HG03066 (cell line): ENCODE measurements around the gene DMD.
"Not testable (repeated sequence)": the region's sequence is repeated elsewhere in the genome, so short reads cannot be mapped to it uniquely, and the experiment has no call there.

Source experiments
- ATAC-seq: cut with Tn5 transposase; IDR thresholded peaks from one replicate; pipeline ENCODE4 v1.9.1; 2021; ENCODE audit warnings: low read depth; ENCODE audit not compliant: unreplicated experiment

DMD gene

DNA sequence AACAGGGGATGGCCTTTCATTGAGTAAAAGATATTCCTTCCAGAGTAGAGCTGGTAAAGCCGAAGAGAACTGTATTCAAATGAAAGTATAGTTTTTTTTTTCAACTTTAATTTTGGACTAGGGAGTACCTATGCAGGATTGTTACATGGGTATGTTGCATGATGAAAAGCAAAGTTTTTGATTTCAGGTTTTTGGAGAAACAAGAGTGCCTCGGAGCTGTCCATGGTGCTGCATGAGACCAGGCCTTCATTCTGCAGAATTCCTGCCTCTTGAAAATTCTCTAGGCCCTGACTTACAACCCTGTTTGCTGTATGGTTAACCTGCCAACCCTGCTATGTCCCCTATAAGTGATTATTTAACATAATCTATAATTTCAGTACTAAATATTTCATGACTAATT is 1073.8 kb downstream of the DMD start:
- ATAC-seq = no peak

DNA sequence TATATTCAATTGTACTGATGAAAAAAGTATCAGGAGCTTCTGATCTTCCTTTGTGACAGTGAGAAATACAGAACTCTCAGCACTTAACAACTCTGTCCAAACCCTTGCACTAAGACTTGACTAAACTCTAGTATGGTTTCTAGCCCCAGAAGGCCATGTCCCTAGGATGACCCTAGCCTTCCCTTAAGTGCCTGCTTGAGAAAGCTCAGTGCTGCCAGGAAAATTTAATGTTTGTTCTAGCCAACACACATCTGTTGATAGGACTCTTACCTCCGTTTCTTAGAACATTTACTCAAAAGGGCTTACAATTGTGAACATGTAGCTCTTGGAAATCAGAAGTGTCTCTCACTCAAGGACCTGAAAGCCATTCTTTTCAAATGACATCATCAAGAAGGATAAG is 1084.4 kb downstream of the DMD start:
- ATAC-seq = no peak

DNA sequence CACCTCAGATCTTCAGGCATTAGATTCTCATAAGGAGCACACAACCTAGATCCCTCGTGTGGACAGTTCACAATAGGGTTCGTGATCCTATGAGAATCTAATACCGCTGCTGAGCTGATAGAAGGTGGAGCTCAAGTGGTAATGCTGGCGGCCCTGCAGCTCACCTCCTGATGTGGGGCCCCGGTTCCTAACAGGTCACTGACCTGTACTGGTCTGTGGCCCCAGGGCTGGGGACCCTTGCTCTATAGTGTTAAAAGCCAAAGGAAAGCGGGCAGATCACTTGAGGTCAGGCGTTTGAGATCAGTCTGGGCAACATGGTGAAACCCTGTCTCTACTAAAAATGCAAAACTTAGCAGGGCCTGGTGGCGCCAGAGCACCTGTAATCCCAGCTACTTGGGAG is 1092.5 kb downstream of the DMD start:
- ATAC-seq = no peak

DNA sequence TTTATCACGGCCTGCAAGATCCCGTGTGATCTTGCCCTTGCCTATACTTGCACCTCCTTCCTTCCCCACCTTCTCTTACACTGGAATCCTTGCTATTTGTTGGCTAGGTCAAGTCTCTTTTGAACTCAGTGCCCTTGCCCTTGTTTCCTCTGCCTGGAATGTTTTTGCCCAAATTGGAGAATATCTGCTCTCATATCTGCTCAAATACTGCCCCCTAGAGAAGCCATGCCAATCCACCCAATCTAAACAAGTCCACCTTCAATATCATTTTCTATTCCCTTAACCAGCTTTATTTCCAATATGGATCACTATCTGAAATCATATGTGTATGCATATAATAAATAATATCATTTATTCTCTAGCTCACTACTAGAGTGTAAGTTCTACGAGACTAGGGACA is 1095.3 kb downstream of the DMD start:
- ATAC-seq = no peak

DNA sequence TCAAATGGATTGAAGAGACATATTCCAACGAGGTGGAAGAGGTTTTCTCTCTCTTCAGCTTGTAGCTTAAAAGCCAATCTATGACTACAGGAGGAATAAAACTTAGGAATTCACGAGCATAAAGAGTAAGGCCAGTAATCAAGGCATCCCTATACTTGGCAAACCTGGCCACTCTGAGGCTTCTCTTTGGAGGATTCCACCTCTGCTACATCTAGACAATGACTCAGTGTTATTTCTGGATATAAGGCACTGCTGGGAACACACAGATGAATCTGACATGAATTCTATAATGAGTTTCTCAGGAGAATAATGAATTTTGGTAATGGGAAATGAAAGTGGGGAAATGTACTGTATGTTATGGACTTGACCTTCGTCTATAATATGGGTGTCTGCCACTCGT is 1123.7 kb downstream of the DMD start:
- ATAC-seq = no peak

DNA sequence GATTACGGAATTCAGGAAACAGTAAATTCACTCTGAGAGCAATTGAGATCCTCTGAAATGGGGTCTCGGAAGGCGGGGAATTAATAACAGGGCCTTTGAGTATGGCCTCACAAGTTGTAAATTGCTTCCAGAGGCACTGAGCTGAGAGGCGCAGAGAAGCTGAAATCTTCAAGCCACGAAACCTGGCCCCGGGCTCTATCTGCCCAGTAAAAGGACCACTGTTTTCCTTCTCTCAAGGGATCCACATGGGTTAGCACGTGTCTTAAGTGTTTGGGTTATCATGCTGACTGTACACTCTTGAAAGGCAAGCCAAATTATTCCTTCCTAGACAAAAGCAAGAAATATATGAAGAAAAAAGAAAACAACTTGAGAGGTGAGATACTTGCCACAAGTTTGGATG is 1126.6 kb downstream of the DMD start:
- ATAC-seq = no peak

DNA sequence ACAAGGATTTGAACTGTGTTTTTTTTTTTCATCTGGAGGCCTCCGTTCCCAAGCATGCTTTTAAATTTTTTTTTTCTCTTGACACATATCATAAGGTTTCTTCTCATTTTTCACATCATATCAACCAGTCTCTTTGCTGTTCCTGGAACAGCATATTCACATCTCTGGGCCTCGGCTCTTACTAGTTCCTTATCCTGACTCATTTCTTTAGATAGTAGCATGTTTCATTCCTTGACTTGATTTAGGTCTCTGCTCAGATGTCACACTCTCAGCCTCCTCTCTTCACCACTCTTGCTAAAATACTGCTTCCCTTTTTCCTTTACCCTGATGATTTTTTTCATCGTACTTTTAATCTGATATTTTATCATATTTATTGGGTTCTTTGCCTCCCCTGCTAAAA is 1163.1 kb downstream of the DMD start:
- no peak for ATAC-seq

DNA sequence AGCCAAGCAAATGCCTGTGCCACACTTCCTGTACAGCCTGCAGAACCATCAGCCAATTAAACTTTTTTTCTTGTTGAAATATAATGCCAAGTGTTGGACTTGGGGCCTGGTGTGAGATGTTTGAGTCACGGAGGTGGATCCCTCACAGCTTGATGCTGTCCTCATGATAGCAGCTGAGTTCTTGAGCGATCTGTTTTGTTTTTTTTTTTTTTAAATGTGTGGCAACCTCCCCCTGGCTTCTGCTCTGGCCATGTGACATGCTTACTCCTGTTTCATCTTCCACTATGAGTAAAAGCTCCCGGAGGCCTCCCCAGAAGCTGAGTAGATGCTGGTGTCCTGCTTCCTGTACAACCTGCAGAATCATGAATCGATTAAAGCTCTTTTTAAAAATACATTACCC is 1166.2 kb downstream of the DMD start:
- no peak for ATAC-seq

DNA sequence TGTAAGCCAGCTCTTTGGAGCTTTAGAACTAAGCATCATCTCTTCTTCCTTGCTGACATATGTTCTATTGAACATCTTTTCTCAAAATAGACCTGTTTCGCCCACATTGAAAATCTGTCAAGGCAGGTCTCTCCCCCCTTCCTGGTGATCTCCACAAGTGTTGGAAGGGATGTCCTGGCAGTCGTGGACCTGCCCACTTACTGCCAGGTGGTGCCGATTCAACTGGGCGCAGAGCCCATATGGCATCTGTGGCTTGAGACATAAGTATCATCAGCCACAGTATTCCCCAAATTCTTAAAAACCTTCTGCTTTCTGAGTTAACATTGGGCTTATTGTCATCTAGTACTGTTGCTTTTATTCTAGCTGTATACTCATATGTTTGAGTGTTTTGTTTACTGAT is 1170.2 kb downstream of the DMD start:
- no peak for ATAC-seq

DNA sequence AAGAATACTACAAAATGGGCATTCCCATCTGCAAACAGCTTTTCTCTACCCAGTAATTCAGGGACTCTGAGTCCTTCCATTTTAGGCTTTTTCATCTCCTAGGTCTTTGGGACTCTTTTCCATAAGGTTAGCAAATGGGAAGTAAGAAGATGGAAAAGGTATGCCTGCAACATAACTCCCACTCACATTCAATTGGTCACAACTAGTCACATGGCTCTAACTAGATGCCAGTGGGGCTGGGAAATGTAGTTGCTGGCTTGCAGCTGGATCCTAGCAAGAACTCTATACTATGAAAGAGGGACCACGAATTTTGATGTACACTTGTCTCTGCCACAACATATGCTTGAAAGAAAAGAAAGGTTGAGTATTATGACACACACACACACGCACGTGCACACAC is 1184.6 kb downstream of the DMD start:
- ATAC-seq = no peak

DNA sequence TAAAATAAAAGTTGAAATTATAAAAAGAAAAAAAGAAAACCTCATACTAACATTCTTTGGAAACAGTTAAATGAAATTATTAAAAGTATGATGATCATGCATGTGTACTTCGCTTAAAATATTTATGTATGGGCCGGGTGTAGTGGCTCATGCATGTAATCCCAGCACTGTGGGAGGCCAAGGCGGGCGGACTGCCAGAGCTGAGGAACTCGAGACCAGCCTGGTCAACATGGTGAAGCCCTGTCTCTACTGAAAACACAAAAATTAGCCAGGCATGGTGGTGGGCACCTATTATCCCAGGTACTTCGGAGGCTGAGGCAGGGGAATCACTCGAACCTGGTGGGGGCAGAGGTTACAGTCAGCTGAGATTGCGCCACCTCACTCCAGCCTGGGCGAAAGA is 1187.3 kb downstream of the DMD start:
- no peak for ATAC-seq

DNA sequence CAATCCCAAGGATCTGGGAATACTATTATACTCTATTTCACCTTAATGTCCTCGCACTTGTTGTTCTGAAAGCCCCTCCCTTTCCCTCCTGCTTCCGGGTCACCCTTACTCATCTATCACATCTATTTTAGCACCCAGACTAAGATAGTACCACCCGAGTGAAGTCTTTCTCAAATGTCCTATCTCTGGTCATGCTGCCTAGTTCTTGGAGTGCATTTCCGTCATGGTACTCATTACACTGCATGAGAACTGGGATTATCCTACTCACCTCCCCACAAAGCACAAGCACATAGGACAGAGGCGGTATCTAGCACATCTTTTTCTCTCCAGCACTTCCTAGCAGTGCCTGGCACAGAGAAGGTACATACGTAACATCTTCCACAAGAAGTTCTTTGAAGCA is 1195.2 kb downstream of the DMD start:
- no peak for ATAC-seq

DNA sequence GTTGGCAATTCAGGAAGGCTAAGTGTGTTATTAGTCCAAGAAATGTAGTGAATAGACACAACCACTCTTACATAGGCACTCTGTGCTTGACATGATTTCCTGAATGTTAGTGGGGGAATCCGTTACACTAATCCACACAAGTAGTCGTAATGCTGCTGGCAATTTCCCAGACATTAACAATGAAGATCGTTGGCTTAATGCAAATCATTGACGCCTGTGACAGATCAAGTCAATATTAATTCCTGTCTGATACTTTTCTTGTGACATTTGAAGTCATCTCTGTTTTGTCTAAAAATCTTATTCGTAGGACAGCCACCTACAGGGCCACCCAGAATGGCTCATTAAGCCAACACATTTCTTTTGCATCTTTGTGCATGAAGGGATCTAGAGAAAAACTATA is 1200.4 kb downstream of the DMD start:
- ATAC-seq = no peak

DNA sequence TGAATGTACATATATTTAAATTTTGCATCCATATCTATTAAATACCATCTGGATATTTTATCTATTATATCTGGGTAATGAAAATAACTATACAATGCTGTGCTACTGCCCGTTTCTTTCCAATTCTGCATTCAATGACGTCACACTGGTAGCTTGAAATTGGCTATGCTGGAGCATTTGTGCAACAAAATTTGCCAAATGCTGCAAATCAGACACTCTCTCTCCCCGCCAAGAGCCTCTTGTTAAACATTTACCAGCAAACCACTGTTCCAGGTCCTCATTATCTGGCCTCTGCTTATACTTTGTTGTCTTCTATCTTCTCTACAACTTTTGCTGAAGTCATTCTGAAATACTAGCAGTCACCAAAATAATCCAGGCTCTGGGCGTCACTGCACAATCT is 1201.1 kb downstream of the DMD start:
- no peak for ATAC-seq

DNA sequence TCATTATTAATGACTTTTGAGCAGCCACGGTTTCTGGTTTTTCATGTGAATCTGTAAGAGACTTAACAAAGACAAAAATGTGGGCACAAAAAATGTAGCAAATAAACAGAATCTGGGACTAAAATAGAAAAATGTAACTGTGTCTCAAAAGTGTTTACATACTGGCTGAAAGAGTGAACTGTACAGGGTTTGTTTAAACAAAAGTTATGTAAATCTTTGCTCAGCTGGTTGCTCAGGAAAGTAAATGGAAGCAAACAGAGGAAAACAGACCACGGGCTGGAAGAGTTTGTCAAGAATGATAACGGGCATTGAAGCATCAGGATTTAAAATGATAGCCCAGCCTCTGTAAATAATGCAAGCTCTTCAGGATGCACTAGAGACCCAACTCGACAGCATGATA is 1217.7 kb downstream of the DMD start:
- no peak for ATAC-seq

DNA sequence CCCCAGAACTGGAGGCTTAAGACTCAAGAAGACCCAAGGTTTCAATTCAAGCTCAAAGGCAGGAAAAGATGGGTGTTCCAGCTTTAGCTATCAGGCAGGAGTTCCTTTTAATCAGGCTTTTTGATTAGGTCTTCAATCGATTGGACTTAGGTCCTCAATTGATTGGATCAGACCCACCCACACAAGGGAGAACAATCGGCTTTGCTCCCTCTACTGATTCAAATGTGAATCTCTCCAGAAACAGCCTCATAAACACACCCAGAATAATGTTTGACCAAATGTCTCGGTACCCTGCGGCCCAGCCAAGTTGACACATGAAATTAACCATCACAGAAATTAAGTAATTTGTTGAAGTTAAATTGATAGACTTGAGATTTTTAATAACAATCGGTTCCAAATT is 1222.4 kb downstream of the DMD start:
- ATAC-seq = no peak

DNA sequence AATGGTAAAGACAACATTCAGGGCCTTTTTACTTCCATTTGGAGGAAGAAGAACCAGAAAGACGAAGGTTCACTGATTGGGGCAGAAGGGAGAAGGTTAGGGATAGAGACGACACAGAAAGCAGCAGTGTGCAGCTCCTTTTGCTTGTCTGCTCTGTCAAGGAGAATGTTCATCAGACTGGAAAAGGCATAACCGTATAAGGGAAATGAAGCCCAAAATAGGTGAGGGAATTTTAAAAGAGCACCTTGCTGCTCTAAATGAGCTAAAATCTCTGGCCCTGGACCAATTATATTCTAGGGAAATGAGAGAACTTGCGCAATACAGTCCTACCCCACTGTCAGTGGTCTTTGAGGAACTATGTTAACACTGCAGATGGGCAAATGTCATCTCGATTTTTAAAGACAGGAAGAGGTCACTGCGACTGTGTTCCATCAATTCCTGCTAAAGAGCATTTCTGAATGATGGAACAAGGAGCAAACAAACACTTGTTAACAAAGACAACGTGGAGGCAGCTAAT is 1229.7 kb downstream of the DMD start:
- ATAC-seq = no peak

DNA sequence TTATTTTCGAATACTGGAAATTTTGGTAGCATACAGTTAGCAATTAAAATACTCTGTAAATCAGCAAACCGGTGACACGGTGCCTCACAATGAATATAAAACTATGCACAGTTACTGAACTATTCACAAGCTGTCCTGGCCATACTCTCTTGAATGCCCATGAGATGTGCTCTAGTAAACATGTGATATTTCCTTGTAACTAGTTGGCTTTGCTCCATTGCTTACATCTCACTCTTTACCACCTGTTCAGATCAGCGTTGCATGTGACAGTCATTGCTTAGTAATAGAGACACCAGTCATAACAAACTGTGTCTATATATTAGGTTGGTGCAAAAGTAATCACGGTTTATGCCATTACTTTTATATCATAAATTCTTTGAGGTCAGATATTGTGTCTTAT is 1241.6 kb downstream of the DMD start:
- ATAC-seq = no peak

DNA sequence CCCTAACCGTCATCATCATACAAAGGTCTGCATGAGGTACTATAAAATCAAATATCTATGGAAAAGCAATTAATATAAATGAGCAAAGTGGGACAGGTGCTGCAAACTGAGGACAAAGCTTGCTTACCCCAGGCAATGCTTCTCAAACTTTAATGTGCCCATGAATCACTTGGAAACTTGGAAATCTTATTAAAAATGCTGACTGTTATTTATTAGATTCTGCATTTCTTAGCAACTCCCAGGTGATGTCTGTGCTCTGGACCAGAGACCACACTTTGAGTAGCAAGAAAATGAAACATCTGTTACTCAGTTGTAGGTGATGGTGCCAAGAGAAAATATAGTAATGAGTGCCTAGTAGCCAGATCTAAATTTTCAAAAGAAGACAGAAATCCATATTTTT is 1249.1 kb downstream of the DMD start:
- ATAC-seq = no peak

DNA sequence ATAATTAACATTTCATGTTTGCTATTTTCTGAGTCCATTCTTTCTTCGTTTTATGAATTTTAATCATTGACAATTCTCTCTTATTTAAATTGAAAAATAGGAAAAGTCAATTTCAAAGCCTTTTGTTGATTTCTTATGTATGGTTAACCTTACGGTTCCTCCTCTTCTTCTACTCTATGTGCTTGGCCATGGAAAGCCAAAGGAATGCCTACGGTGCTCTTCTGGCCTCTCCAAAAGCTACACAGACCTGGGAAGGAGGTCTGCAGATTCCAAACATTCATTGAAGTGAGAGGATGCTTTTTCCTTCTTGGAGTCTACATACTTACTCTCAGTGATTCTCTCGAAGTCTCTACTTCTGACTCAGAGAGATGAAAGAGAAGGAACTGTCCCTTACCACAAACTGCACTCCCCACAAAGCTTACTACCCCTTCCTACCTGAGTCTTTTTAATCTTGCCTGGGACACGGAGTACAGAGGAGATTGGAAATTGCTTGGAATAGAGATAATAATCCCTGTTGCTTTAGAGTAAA is 1276.4 kb downstream of the DMD start:
- no peak for ATAC-seq

DNA sequence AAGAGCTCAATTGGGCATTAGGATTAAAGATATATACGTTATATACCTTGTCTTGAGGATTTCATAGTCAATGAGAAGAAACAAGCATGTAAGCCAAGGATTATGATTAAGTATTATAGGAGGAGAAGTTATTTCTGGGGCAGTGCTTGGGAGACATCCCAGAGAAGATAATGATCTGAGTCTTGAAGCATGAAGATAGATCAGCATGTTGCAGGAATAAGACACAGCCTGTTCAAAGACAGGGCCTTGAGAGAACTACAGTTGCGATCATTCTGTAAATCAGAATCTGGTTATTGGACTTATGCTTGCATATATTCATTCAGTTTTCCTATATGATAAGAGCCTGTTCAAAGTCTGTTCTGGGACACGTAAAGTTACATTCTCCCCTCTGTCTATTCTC is 1277.3 kb downstream of the DMD start:
- ATAC-seq = no peak

DNA sequence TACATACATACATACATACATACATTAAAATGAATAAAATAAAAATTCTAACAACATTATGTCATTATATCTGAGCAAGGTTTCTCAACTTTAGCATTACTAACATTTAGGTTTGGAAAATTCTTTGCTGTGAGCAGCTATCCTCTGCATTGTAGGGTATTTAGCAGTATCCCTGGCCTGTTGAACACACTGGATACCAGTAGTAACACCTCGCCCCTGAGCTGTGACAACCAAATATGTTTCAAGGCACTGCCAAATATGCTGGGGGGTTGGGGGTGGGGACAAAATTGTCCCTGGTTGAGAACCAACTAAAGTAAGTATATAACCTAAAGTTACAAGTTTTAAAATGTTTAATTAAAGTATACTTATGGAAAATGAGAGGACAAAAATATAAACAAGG is 1278.6 kb downstream of the DMD start:
- ATAC-seq = no peak

DNA sequence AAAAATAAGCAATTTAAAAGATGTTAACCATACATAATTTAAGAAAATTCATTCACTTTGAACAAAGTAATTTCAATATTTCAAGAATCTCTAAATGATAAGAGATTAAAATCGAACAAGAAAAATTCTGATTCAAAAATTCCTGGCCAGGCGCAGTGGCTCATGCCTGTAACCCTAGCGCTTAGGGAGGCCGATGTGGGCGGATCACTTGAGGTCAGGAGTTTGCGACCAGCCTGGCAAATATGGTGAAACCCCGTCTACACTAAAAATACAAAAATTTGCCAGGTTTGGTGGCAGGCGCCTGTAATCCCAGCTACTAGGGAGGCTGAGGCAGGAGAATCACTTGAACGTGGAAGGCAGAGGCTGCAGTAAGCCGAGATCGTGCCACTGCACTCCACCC is 1279.0 kb downstream of the DMD start:
- ATAC-seq = not testable (repeated sequence)
